Measurements from ENCODE around the gene RTL10.

DNA sequence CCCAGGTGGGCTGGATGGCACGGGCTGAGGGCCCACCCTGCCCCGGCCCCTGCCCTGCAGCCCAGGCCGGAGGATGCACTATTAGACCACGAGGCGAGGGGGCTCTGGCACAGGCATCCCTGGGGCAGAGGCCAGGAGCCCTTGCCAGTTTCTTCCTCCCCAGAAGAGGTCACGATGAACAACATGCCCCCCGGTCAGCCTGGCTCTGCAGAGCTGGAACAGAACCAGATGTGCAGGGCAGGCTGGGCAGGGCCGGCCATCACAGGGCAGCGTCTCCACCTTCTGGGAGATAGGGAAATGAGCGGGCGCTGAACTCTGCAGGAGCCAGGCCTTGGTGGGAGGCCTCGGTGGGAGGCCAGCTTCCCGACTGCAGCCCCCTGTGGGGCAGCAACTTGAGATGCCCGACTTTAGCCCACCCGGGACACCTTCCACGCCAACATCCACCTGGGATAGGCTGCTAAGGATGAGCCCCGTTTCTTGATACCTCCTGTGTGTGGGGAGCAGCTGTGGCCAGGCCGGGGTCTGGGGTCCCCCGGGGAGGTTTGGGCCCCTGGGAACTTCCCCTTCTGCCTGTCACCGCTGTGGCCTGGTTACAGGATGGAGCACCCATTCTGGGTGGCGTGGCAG is 21.8 kb upstream of the RTL10 start:
- no peak for TF ChIP-seq CTCF (IDR thresholded peaks at IDR 0.05)
- no peak for TF ChIP-seq EZH2 (IDR thresholded peaks at IDR 0.05; ENCODE audit: borderline replicate concordance, insufficient read depth, low read depth, low read length, poor library complexity, severe bottlenecking)

Measured in B cell (primary cell).